NCI-H146 (cell line): ENCODE results near the gene TMEM131.
"Not testable (repeated sequence)": the region's sequence is repeated elsewhere in the genome, so short reads cannot be mapped to it uniquely, and the experiment has no call there.

Experiments used
- DNase-seq: peaks from one replicate; lab custom pipeline; 2025; lab: John Stamatoyannopoulos, UW

TMEM131 gene

DNA sequence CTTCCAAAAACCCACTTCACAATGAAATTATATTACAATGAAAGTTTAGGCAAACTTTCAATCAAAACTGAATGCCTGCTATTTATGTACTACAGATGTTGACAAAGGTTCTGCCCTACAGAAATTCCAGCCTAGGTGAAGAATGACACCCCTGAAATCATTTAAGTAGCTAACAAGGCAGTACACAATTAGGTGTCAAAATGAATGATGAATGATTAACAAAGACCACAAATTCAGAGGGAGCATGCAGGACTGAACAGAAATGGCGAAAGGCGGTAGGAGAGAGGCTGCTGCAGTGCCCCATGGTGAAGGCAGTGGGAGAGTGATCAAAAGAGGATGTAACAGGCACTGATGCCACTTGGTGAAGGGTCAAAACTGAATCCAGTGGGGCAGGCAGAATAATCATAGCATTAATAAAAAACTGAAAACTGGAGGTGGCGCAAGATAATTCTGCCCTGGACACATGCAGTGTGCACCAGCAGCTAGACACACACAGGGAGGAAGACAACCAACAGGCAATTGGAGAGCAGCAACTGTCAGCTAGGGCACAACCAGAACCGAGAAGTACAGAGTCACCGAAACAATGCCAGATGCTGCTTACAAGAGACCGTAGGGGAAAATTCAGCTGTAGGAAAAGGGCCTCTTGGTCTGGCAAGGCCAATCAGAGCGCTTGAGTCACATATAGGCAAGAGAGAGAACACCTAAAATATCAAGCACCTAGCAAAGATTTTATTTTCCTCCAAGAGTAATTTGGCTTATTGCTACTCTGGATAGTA, 4.5 kb downstream of the TMEM131 start:
- DNase-seq = no peak

GRCh38 chr2:97988722-97989121, 7.0 kb downstream of the TMEM131 start:
- DNase-seq = no peak

- no peak for DNase-seq
Measured at GRCh38 chr2:97985998-97986397, 9.8 kb downstream of the TMEM131 start.

DNA sequence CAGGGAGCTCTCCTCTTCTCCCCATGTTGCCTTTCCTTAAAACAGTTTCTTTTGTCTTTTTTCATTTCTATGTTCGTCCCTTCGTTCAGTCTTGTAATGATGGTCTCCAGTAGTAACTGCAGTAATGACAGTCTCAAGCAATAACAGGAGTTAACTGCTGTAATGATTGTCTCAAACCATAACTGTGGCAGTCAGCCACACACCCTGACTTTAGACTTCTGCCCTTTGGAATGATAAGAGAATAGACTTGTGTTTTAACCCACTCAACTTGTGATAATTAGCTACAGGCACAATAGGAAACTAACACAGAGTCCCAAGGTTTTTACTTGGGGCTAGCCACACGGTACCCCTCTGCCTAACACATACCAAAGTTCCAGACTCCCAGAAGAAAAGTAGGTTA, 12.1 kb downstream of the TMEM131 start:
- DNase-seq = no peak

DNA sequence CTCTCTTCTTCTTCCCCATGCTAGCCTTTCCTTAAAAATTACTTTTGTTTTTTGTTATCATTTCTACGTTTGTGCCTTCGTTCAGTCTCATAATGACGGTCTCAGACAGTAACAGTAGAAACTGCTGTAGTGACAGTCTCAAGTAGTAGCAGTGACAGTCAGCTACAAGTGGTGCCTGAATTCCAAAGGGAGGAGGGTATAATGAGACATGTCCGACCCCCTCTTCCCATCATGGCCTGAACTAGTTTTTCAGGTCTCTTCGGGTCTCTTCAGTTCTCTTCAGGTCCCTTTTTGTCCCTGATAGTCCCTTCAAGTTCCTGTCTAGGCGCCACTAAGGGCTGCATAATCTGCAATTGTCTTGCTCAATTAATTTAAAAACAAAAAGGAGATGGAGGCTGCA, 12.6 kb downstream of the TMEM131 start:
- DNase-seq = no peak

DNA sequence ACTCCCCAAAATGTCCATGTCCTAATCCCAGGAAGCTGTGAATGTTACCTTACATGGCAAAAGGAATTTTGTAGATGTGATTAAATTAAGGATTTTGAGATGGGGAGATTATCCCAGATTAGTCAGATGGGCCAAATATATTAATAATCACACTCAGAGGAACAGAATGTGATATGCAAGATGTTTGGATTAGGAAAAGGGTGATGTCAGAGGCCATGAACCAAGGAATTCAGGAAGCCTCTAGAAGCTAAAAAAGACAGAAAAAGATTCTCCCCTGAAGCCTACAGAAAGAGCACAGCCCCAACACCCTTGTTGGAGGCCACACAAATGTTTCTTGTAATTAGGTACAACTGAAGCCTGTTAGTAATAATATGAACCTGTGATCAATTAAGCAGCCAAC, 13.1 kb downstream of the TMEM131 start:
- DNase-seq = no peak

GRCh38 chr2:97981961-97982360, 13.8 kb downstream of the TMEM131 start:
- DNase-seq = no peak

- DNase-seq = no peak
Measured at GRCh38 chr2:97979904-97980303, 15.8 kb downstream of the TMEM131 start.

- no peak for DNase-seq
Measured at GRCh38 chr2:97974471-97974870, 21.3 kb downstream of the TMEM131 start.

DNA sequence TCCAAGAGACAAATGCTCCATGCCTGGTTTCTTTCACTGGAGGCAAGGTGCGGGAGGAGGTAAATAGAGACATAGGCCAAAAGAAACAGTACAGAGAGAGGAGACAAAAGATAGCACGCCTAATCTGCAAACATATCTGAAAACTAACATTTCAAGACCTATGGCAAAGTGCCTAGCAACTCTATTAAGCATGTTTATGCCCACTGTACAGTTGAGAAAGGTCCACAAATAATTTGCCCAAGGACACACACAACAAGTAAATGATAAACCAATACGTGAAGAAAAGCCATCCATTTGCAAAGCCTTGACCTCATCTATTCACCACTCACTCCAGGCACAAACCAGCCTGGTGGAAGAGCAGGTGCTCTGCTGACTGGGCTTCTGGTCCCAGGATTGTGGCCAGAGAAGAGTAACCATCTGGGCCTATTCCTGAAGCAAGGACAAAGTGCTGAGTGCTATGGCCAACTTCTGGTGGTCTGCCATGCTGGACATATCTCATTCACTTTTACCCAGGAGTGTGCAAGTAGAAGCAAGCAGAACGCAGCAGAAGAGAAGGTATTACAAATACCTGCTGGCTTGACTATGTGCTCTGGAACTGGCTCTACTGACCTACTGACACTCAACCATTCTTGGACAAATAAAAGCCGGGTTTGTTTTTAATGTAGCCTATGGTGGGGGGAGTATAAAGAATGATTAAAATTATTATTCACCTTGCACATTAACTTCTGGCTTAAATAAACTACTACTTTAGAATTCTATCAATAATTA, 25.3 kb downstream of the TMEM131 start:
- DNase-seq = no peak

GRCh38 chr2:97969081-97970067, 26.4 kb downstream of the TMEM131 start:
- no peak for DNase-seq

DNA sequence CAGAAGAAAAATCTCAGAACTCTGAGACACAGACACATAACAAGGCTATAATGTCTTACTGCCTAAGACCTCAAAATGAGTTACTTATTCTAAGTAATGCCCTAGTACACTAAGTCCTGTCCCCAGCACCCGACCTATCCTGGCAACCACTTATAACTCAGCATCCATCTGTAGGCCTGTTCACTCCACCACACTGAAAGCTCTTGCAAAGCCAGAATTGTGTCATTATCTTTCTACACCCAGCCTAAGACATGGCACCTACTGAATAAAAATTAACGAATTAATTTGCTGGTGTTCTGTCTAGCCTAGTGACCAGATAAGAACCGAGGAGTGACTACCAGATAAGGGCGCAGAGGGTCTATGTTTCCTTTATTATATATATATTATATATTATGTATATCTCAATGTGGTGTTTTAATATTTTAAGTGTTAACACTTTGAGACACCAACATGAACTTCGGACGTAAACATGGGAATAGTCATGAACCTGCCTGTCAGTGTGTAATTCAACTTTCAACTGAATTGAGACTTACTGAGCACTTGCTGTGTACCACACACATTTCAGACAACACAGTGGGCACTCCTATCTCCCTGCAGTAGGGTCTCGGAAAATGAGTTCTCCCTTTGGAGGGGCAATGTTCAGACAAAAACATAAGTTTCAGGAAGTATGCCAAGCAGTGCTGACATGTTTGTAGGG, 27.7 kb downstream of the TMEM131 start:
- DNase-seq = no peak

GRCh38 chr2:97967216-97967592, 28.5 kb downstream of the TMEM131 start:
- no peak for DNase-seq

GRCh38 chr2:97966545-97967215, 29.1 kb downstream of the TMEM131 start:
- DNase-seq = no peak

GRCh38 chr2:97965116-97965515, 30.6 kb downstream of the TMEM131 start:
- DNase-seq = no peak

DNA sequence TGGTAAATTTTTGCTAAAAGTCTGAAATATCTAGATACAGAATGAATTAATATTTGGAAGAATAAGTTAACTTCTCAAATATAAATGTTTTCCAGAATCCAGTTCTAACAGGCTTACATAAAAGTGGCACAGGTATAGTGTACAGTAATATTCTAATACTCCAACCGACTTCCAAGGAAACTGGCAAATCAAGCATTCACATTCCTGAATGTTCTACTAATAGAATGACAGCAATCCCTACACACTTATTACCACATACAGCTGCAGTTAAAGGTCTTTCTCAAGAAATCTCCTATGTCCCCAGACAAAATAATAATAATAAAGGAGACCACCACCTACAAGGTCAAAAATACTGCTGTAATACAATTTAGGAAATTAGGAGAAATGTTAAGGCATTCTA, 31.9 kb downstream of the TMEM131 start:
- no peak for DNase-seq

DNA sequence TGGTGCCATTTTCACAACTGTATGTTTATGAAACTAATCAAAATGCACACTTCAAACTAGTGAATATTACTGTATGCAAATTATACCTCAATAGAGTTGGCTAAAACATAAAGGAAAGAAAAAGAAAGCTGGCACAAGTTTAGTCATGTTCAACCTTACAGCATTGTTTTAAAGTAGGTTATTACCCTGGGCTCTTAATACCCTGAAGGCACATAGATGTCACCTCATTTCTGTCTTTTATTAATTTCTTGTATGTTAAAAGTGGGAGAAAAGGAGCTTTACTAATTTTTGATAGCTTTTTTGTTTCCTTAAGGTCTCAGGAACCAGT, 32.7 kb downstream of the TMEM131 start:
- DNase-seq = no peak

DNA sequence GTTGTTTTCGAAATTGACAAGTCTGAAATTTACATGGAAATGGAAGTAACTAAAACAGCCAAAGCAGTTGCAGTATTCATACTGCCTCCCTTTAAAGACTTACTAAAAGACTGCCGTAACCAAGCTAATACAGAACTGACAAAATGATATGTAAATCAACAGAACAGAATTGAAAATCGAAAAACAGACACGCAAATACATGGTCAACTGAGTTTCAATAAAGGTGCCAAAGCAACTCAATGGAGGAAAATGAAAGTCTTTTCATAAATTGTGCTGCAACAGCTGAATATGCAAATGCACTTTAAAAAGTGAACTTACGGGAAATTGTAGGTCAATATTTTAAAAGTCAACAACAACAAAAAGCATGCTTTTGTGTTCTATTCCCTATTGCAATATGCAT, 34.2 kb downstream of the TMEM131 start:
- no peak for DNase-seq

GRCh38 chr2:97958184-97958583, 37.6 kb downstream of the TMEM131 start:
- DNase-seq = no peak

DNA sequence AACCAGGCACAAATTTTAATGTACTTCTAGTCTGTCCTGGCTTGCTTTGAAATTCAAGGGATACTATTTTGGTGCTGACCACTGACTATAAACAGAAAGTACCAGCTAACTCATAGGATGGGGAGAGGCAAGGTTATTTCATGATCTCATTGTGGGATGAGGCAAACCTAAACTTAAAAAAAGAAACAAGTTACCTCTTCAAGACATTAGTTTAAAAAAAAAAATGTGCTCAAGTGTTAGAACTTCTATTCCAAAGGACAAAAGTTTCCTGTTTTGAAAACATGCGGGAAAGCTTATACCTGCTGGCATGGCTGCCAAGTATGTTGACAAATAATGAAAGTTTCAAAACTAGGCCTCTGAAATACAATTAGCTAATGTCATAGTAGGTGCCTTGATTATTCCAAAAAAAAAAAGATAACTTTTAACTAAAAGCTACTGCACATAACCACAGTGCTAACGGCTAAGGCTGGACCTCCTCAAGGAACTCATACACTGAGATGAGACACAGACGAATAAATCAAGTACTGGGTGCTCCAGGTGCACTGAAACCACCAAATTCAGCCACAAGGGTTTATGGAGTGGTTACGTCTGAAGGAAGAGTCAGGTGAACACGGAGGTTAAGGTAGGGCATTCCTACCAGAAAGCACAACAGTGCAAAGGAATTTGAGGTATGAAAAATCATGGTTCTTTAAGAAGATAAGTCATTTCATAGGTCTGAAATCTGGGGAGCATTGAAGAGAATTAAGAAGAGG, 38.1 kb downstream of the TMEM131 start:
- DNase-seq = no peak

- DNase-seq = not testable (repeated sequence)
Measured at GRCh38 chr2:97956753-97957152, 39.0 kb downstream of the TMEM131 start.
